NCI-H146 treated with DMSO at 0.1 percent for 48 hours (cell line): ENCODE results near the gene KAT6B.
"Not testable (repeated sequence)": the region's sequence is repeated elsewhere in the genome, so short reads cannot be mapped to it uniquely, and the experiment has no call there.

ENCODE experiments used
- DNase-seq: peaks from one replicate; lab custom pipeline; 2025; ENCODE audit not compliant: unreplicated experiment; lab: John Stamatoyannopoulos, UW

The KAT6B gene

DNA sequence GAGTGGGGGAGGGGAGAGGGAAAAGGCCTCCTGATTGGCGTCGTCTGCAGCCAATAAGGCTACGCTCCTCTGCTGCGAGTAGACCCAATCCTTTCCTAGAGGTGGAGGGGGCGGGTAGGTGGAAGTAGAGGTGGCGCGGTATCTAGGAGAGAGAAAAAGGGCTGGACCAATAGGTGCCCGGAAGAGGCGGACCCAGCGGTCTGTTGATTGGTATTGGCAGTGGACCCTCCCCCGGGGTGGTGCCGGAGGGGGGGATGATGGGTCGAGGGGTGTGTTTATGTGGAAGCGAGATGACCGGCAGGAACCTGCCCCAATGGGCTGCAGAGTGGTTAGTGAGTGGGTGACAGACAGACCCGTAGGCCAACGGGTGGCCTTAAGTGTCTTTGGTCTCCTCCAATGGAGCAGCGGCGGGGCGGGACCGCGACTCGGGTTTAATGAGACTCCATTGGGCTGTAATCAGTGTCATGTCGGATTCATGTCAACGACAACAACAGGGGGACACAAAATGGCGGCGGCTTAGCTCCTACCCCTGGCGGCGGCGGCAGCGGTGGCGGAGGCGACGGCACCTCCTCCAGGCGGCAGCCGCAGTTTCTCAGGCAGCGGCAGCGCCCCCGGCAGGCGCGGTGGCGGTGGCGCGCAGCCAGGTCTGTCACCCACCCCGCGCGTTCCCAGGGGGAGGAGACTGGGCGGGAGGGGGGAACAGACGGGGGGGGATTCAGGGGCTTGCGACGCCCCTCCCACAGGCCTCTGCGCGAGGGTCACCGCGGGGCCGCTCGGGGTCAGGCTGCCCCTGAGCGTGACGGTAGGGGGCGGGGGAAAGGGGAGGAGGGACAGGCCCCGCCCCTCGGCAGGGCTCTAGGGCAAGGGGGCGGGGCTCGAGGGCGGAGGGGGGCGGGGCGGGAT is at the start of gene KAT6B:
TSS of gene KAT6B (plus strand) at position 459 of the 903 bp plus-strand sequence. CDS start 16,258 bp downstream, outside the sequence.
- peak; percentile 99 for DNase-seq

GRCh38 chr10:74778436-74779094 is 47.8 kb upstream of the KAT6B start:
- DNase-seq, result no peak

- not testable (repeated sequence) for DNase-seq
These were observed 44.5 kb upstream of the KAT6B start for GRCh38 chr10:74781870-74782269.

DNA sequence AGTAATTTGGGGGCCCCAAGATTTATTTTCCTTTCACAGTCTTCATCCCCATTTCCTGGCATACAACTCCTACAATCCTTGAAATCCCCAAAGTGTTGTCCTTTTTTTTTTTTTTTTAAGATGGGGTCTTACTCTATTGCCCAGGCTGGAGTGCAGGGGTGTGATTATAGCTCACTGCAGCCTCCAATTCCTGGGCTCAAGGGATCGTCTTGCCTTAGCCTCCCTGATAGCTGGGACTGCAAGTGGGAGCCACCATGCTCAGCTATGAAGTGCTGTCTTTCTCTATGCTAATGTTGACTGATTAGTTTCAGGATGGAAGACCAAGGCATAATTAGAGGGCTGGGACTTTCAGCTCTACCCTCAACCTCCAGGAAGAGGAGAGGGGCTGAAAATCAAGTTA is 41.9 kb upstream of the KAT6B start:
- DNase-seq, result no peak

- peak; percentile 61 for DNase-seq
These were observed 40.3 kb upstream of the KAT6B start for GRCh38 chr10:74786126-74786525.

GRCh38 chr10:74787457-74787856 is 38.9 kb upstream of the KAT6B start:
- no peak for DNase-seq

DNA sequence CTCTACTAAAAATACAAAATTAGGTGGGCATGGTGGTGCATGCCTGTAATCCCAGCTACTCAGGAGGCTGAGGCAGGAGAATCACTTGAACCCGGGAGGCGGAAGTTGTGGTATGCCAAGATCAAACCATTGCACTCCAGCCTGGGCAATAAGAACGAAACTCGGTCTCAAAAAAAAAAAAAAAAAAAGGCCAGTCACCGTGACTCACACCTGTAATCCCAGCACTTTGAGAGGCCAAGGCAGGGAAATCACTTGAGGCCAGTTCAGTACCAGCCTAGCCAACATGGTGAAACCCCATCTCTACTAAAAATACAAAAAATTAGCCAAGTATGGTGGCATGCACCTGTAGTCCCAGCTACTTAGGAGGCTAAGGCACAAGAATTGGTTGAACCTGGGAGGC is 34.4 kb upstream of the KAT6B start:
- not testable (repeated sequence) for DNase-seq

- DNase-seq, result no peak
These were observed 33.7 kb upstream of the KAT6B start for GRCh38 chr10:74792726-74793125.

DNA sequence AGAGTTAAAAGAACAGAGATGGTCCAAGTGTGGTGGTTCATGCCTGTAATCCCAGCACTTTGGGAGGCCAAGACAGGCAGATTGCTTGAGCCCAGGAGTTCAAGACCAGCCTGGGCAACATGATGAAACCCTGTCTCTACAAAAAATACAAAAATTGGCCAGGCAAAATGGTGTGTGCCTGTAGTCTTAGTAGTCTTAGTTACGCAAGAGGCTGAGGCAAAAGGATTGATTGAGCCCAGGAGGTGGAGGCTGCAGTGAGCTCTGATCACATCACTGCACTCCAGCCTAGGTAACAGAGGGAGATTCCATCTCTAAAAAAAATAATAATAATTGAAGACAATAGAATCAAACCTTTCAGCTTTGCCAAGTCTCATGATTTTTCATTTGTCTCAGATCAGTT is 33.2 kb upstream of the KAT6B start:
- DNase-seq, result not testable (repeated sequence)

DNA sequence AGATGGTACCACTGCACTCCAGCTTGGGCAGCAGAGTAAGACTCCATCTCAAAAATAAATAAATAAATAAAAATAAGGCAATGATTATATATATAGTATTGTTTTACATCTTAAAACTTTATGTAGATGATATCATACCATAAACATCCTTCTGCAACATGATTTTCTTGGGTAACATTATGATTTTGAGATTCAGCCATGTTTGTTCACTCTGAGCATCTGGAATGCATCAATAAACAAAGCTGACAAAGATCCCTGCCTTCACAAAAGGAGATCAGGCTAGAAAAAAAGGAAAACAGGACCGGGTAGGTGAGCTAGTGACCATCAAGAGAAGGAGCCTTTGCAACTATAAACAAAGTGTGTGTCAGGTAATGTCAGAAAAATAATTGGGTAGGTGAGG is 31.9 kb upstream of the KAT6B start:
- no peak for DNase-seq

- DNase-seq, result no peak
These were observed 28.9 kb upstream of the KAT6B start for GRCh38 chr10:74797550-74797949.

DNA sequence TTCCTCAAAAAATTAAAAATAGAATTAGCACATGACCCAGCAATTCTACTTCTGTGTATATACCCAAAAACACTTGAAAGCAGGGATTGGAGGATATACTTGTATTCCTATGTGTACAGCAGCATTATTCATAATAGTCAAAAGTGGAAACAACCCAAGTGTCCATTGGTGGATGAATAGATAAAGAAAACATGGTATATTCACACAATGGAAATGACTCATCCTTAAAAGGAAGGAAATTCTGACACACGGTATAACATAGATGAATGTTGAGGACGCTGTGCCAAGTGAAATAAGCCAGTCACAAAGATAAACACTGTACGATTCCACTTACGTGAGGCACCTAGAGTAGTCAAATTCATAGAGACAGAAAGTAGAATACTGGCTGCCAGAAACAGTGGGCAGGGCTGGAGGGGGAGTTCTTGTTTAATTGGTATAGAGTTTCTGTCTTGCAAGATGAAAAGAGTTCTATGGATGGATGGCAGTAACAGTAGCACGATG is 26.6 kb upstream of the KAT6B start:
- no peak for DNase-seq

GRCh38 chr10:74801447-74801846 is 25.0 kb upstream of the KAT6B start:
- DNase-seq, result no peak

DNA sequence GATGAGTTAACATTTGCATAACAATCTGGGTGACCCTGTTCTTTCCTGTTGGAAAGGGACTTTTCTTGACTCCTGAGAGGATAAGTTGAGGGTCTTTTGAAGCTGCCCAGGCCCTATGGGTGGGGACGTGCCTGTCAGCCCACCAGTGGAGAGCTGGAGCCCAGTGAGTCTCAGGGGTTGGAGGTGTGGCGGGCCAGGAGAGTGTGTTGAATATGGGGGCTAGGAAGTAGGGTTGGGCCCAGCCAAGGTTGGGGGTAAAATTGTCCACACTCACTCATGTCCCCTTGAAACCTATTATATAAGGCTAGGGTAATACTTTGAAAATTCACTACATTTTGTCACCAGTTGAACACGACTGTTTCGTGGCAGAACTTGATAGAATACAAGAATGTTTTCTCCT is 17.9 kb upstream of the KAT6B start:
- no peak for DNase-seq

- DNase-seq, result no peak
These were observed 16.3 kb upstream of the KAT6B start for GRCh38 chr10:74810087-74810486.

GRCh38 chr10:74813381-74814259 is 12.8 kb upstream of the KAT6B start:
- no peak for DNase-seq

- no peak for DNase-seq
These were observed 11.6 kb upstream of the KAT6B start for GRCh38 chr10:74814797-74815196.

GRCh38 chr10:74816824-74817498 is 9.4 kb upstream of the KAT6B start:
- no peak for DNase-seq

GRCh38 chr10:74821501-74821900 is 4.9 kb upstream of the KAT6B start:
- peak; percentile 66 for DNase-seq

GRCh38 chr10:74822101-74822500 is 4.3 kb upstream of the KAT6B start:
- DNase-seq, result peak; percentile 17
